ENCODE measurements around the gene C1QL1.

The C1QL1 gene

GRCh38 chr17:44968225-44969143, at the start of gene C1QL1:
TSS of gene C1QL1 (minus strand) at chr17:44968303. CDS start at chr17:44968048, 255 bp downstream.
- DNase-seq (ENCODE audit: low read depth), result peak; percentile 83

GRCh38 chr17:45016823-45017222, 48.7 kb upstream of the C1QL1 start:
- DNase-seq (ENCODE audit: low read depth), result no peak

- no peak for DNase-seq (ENCODE audit: low read depth)
Measured at GRCh38 chr17:45016237-45016636, 48.1 kb upstream of the C1QL1 start.

GRCh38 chr17:45013021-45013997, 45.2 kb upstream of the C1QL1 start:
- DNase-seq (ENCODE audit: low read depth), result no peak

- DNase-seq (ENCODE audit: low read depth), result no peak
Measured at GRCh38 chr17:45011767-45012166, 43.7 kb upstream of the C1QL1 start.

- DNase-seq (ENCODE audit: low read depth), result no peak
Measured at GRCh38 chr17:45009676-45010467, 41.8 kb upstream of the C1QL1 start.

- DNase-seq (ENCODE audit: low read depth), result no peak
Measured at GRCh38 chr17:45008216-45008615, 40.1 kb upstream of the C1QL1 start.

GRCh38 chr17:45006927-45007461, 38.9 kb upstream of the C1QL1 start:
- DNase-seq (ENCODE audit: low read depth), result no peak

- no peak for DNase-seq (ENCODE audit: low read depth)
Measured at GRCh38 chr17:45005700-45006099, 37.6 kb upstream of the C1QL1 start.

GRCh38 chr17:45004388-45004787, 36.3 kb upstream of the C1QL1 start:
- no peak for DNase-seq (ENCODE audit: low read depth)

- no peak for DNase-seq (ENCODE audit: low read depth)
Measured at GRCh38 chr17:45003877-45004276, 35.8 kb upstream of the C1QL1 start.

- no peak for DNase-seq (ENCODE audit: low read depth)
Measured at GRCh38 chr17:45001310-45001709, 33.2 kb upstream of the C1QL1 start.

GRCh38 chr17:44999433-44999832, 31.3 kb upstream of the C1QL1 start:
- DNase-seq (ENCODE audit: low read depth), result no peak

- no peak for DNase-seq (ENCODE audit: low read depth)
Measured at GRCh38 chr17:44998646-44999045, 30.5 kb upstream of the C1QL1 start.

GRCh38 chr17:44997733-44998520, 29.8 kb upstream of the C1QL1 start:
- no peak for DNase-seq (ENCODE audit: low read depth)

- DNase-seq (ENCODE audit: low read depth), result no peak
Measured at GRCh38 chr17:44996304-44996703, 28.2 kb upstream of the C1QL1 start.

- no peak for DNase-seq (ENCODE audit: low read depth)
Measured at GRCh38 chr17:44995436-44996001, 27.4 kb upstream of the C1QL1 start.

- DNase-seq (ENCODE audit: low read depth), result no peak
Measured at GRCh38 chr17:44992242-44992939, 24.3 kb upstream of the C1QL1 start.

- DNase-seq (ENCODE audit: low read depth), result no peak
Measured at GRCh38 chr17:44990994-44991393, 22.9 kb upstream of the C1QL1 start.
